Endothelial cell of umbilical vein (primary cell): ENCODE measurements around the gene MAGI1. TPM values are rescaled to one million over a fixed set of nuclear protein-coding genes. Genes with fewer than 3 reads are reported as not detected.

Experiments
- BruUV-seq: library from RNA; stranded (reverse); fragments of 400-500 nt; replicated peaks from 2 replicates; lab custom pipeline; 2021; lab: Mats Ljungman, UMichigan
- CTCF ChIA-PET: fragments of 300-600, 350-600 bp; sonication (Branson Sonifier 250); formaldehyde crosslinking; loops from one replicate; lab custom pipeline; 2021; ENCODE audit warnings: antibody characterized with exemption, inconsistent platforms; lab: Charles Lee
- POLR2A ChIA-PET: fragments of 300-600, 350-600 bp; sonication (Branson Sonifier 250); formaldehyde crosslinking; loops from one replicate; lab custom pipeline; 2021; ENCODE audit warnings: antibody characterized with exemption, inconsistent platforms; lab: Charles Lee
- DNase-seq: peaks from one replicate; pipeline ENCODE4 v3.0.0-alpha.2; 2011; ENCODE audit warnings: low read depth, low spot score
- FAIRE-seq: peaks from 2 replicates; lab custom pipeline; 2011; peaks lifted over from hg19 to GRCh38; lab: Jason Lieb, UNC
- H2AFZ ChIP-seq: 2 replicates; pipeline ENCODE4 v1.6.0; 2012; ENCODE audit warnings: low read depth, low read length, control low read depth, inconsistent platforms
- H3K27ac ChIP-seq: 2 replicates; pipeline ENCODE4 v1.5.1; 2011; ENCODE audit warnings: low read depth, mild to moderate bottlenecking, control low read depth, low read length, moderate library complexity; ENCODE audit not compliant: insufficient read depth
- H3K27me3 ChIP-seq, 2 experiments: 2 replicates each; pipeline versions ENCODE4 v1.6.0 to v1.6.1; 2011; ENCODE audit warnings: low read length in 2 of 2, mixed read lengths in 1 of 2; ENCODE audit not compliant: control insufficient read depth in 2 of 2, insufficient read depth in 2 of 2
- H3K36me3 ChIP-seq, 2 experiments: 2 replicates in 1 of 2; 3 replicates in 1 of 2; pipeline ENCODE4 v1.5.1; 2011; ENCODE audit warnings: low read length in 2 of 2, mild to moderate bottlenecking in 1 of 2, moderate library complexity in 1 of 2; ENCODE audit not compliant: control insufficient read depth in 2 of 2, insufficient read depth in 2 of 2; ENCODE audit errors: extremely low read depth in 1 of 2
- H3K4me1 ChIP-seq: 3 replicates; pipeline ENCODE4 v1.5.1; 2011; ENCODE audit warnings: mild to moderate bottlenecking, low read length; ENCODE audit not compliant: control insufficient read depth, insufficient read depth; ENCODE audit errors: extremely low read depth
- H3K4me2 ChIP-seq: 2 replicates; pipeline ENCODE4 v1.6.1; 2011; ENCODE audit warnings: low read length, control low read depth, mixed read lengths; ENCODE audit not compliant: insufficient read depth
- H3K4me3 ChIP-seq, 3 experiments: fragments of 200-600 bp in 1 of 3; sonication (generic), shearing (Covaris generic) in 1 of 3; replicated peaks in 1 of 3; 2 replicates each; pipeline ENCODE4 v1.5.1; 2011 to 2016; ENCODE audit warnings: control low read depth in 3 of 3, low read length in 3 of 3, mild to moderate bottlenecking in 2 of 3, inconsistent platforms in 1 of 3, low read depth in 1 of 3, moderate library complexity in 1 of 3; ENCODE audit not compliant: insufficient read depth in 1 of 3
- H3K79me2 ChIP-seq: 2 replicates; pipeline ENCODE4 v1.6.0; 2012; ENCODE audit warnings: low read length, inconsistent platforms; ENCODE audit not compliant: control insufficient read depth, insufficient read depth
- H3K9ac ChIP-seq: replicated peaks from 2 replicates; pipeline ENCODE3; 2011; ENCODE audit warnings: low read length, control low read depth; ENCODE audit not compliant: insufficient read depth; ENCODE audit errors: extremely low read depth
- H3K9me1 ChIP-seq: replicated peaks from 3 replicates; pipeline ENCODE4 v1.6.0; 2011; ENCODE audit warnings: mild to moderate bottlenecking, low read length; ENCODE audit not compliant: control insufficient read depth, insufficient read depth; ENCODE audit errors: extremely low read depth
- H3K9me3 ChIP-seq: replicated peaks from 2 replicates; pipeline ENCODE4 v1.5.1; 2012; ENCODE audit warnings: low read length, inconsistent platforms; ENCODE audit not compliant: control insufficient read depth, insufficient read depth
- H4K20me1 ChIP-seq: replicated peaks from 2 replicates; pipeline ENCODE3; 2011; ENCODE audit warnings: mild to moderate bottlenecking, low read length; ENCODE audit not compliant: control insufficient read depth, insufficient read depth; ENCODE audit errors: extremely low read depth
- CTCF ChIP-seq, 2 donors: IDR thresholded peaks; 1 replicate in 1 of 2; 2 replicates in 1 of 2; pipeline ENCODE4 v1.5.1; 2011; ENCODE audit warnings: low read length in 2 of 2, mild to moderate bottlenecking in 2 of 2, moderate library complexity in 2 of 2, control low read depth in 1 of 2, inconsistent platforms in 1 of 2, low read depth in 1 of 2; ENCODE audit not compliant: insufficient read depth in 1 of 2; ENCODE audit errors: extremely low read depth in 1 of 2
- EZH2 ChIP-seq: IDR thresholded peaks from 2 replicates; pipeline ENCODE4 v1.6.1; 2012; ENCODE audit warnings: borderline replicate concordance, low read depth, mild to moderate bottlenecking, moderate library complexity, low read length, inconsistent platforms; ENCODE audit not compliant: severe bottlenecking
- FOS ChIP-seq: IDR thresholded peaks from 2 replicates; pipeline ENCODE4 v1.6.1; 2011; ENCODE audit warnings: mild to moderate bottlenecking, low read length, moderate library complexity, borderline replicate concordance; ENCODE audit not compliant: insufficient read depth
- GATA2 ChIP-seq: IDR thresholded peaks from 2 replicates; pipeline ENCODE4 v1.7.0; 2011; ENCODE audit warnings: low read depth, mild to moderate bottlenecking, moderate library complexity, mixed read lengths, low read length; ENCODE audit not compliant: insufficient read length, insufficient read depth
- JUN ChIP-seq: IDR thresholded peaks from 2 replicates; pipeline ENCODE4 v1.6.1; 2011; ENCODE audit warnings: borderline replicate concordance, low read depth; ENCODE audit not compliant: insufficient read length, insufficient read depth
- MAX ChIP-seq: IDR thresholded peaks from 2 replicates; pipeline ENCODE4 v1.6.1; 2011; ENCODE audit not compliant: insufficient read depth, insufficient read length
- MYC ChIP-seq: IDR thresholded peaks from one replicate; pipeline ENCODE4 v1.6.1; 2011; ENCODE audit warnings: mild to moderate bottlenecking, low read depth, low read length
- POLR2A ChIP-seq: IDR thresholded peaks from 2 replicates; pipeline ENCODE4 v1.6.1; 2012; ENCODE audit warnings: low read depth, mild to moderate bottlenecking, control low read depth, low read length
- POLR2AphosphoS5 ChIP-seq: IDR thresholded peaks from 2 replicates; pipeline ENCODE4 v1.6.1; 2012; ENCODE audit warnings: low read depth, mild to moderate bottlenecking, control low read depth, low read length, moderate library complexity; ENCODE audit not compliant: insufficient read depth
- dilution Hi-C: fragments of 300-500 bp; cut with MboI; formaldehyde crosslinking; loops from one replicate; pipeline ENCODE4 v1.15.0; 2019; ENCODE audit warnings: low sequenced_read_pairs; ENCODE audit not compliant: extremely low pct_ligation_motif_present
- intact Hi-C: fragments of 100-400 bp; cut with micrococcal nuclease; formaldehyde crosslinking; loops from one replicate; pipeline ENCODE4 v1.10.0; 2022
- polyA plus RNA-seq, 4 experiments: library from polyadenylated mRNA; depleted of rRNA in 3 of 4; stranded (reverse) in 3 of 4; unstranded in 1 of 4; fragments of >200 nt; gene quantifications; 2 replicates each; pipeline versions ENCODE4 v1.2.1 to v1.2.3, GENCODE V29; 2011 to 2012; ENCODE audit warnings: missing spikeins in 1 of 4
- total RNA-seq: library from RNA; stranded (reverse); gene quantifications from 2 replicates; pipeline ENCODE4 v1.2.3, GENCODE V29; 2021

The MAGI1 gene
- total and polyA plus RNA-seq, 2 donors (not counting 3 experiments of a cell fraction or from before 2014, with no cell fraction given) = 10.1 to 47.9 TPM

GRCh38 chr3:65576966-65577365, 461.8 kb downstream of the MAGI1 start:
- POLR2A ChIA-PET = no interaction called here
- intact Hi-C loops = no loop called here

More at GRCh38 chr3:65576966-65577365, 461.8 kb downstream of the MAGI1 start:
- no peak overlapping the region for H3K9ac ChIP-seq
- H3K9me3 ChIP-seq = no peaks in the 10 kb centered on the region
- no TSS peak for BruUV-seq
- H3K4me1 ChIP-seq = no peaks in the 10 kb centered on the region
- H3K4me3 ChIP-seq = no peak overlapping the region
- H4K20me1 ChIP-seq = no peaks in the 10 kb centered on the region
- FAIRE-seq (no peak), DNase-seq (no peak)
- H3K9me1 ChIP-seq = peaks cover 3% of the 10 kb centered on the region
- H3K79me2 ChIP-seq = no peaks in the 10 kb centered on the region
- H3K27me3 ChIP-seq = no peaks in the 10 kb centered on the region
- H2AFZ ChIP-seq = no peak overlapping the region
- H3K27ac ChIP-seq = no peak overlapping the region
- CTCF ChIA-PET = no interaction called here
- dilution Hi-C loops = no loop called here
- no peak overlapping the region for H3K4me2 ChIP-seq
- no peak for TF ChIP-seq POLR2A
- TF ChIP-seq CTCF (IDR thresholded peaks at IDR 0.05; ENCODE audit: extremely low read depth in 1 of 2, insufficient read depth in 1 of 2, low read depth in 1 of 2, low read length in 2 of 2) = no peak
- no peak for TF ChIP-seq MYC
- TF ChIP-seq FOS = no peak
- no peak for TF ChIP-seq JUN
- no peak for TF ChIP-seq EZH2
- TF ChIP-seq MAX = no peak
- no peak for TF ChIP-seq POLR2AphosphoS5
- no peak for TF ChIP-seq GATA2
- H3K36me3 ChIP-seq = no peaks in the 10 kb centered on the region
